Endodermal cell (in vitro differentiated cells): ENCODE data around the gene SNAP23. TPM values are rescaled to one million over a fixed set of nuclear protein-coding genes. Genes with fewer than 3 reads are reported as not detected.

Experiments used
- DNase-seq: peaks from one replicate; pipeline ENCODE4 v3.0.0-alpha.2; 2017
- H3K27ac ChIP-seq: 2 replicates; pipeline ENCODE4 v1.5.1; 2013; ENCODE audit warnings: mild to moderate bottlenecking, low read depth, low read length, moderate library complexity
- H3K27me3 ChIP-seq: 2 replicates; pipeline ENCODE4 v1.6.1; 2013; ENCODE audit warnings: mild to moderate bottlenecking, low read length, moderate library complexity; ENCODE audit not compliant: insufficient read depth, control insufficient read depth, poor library complexity, severe bottlenecking
- H3K36me3 ChIP-seq: 2 replicates; pipeline ENCODE4 v1.7.0; 2013; ENCODE audit warnings: mild to moderate bottlenecking, low read length, moderate library complexity; ENCODE audit not compliant: control insufficient read depth, insufficient read depth
- H3K4me1 ChIP-seq: one replicate; pipeline ENCODE4 v1.7.0; 2013; ENCODE audit warnings: low read length; ENCODE audit not compliant: control insufficient read depth, insufficient read depth
- H3K4me3 ChIP-seq: 2 replicates; pipeline ENCODE4 v1.5.1; 2013; ENCODE audit warnings: mild to moderate bottlenecking, low read length, moderate library complexity
- H3K9ac ChIP-seq: 2 replicates; pipeline ENCODE4 v1.6.1; 2013; ENCODE audit warnings: mild to moderate bottlenecking, low read length, moderate library complexity; ENCODE audit not compliant: poor library complexity, severe bottlenecking; ENCODE audit errors: extremely low read depth
- H3K9me3 ChIP-seq: 2 replicates; pipeline ENCODE4 v1.6.1; 2013; ENCODE audit warnings: mild to moderate bottlenecking, low read length, moderate library complexity; ENCODE audit not compliant: control insufficient read depth
- H3K27ac Mint-ChIP-seq: 2 replicates; pipeline ENCODE4 v1.8.0; 2020; ENCODE audit warnings: mixed read lengths
- H3K27me3 Mint-ChIP-seq: 2 replicates; pipeline ENCODE4 v1.8.0; 2021; ENCODE audit warnings: mild to moderate bottlenecking, mixed read lengths; ENCODE audit not compliant: insufficient read depth
- H3K36me3 Mint-ChIP-seq: 2 replicates; pipeline ENCODE4 v1.8.0; 2020; ENCODE audit warnings: low read depth, mixed read lengths
- H3K4me1 Mint-ChIP-seq: 2 replicates; pipeline ENCODE4 v1.8.0; 2020; ENCODE audit warnings: mixed read lengths
- H3K4me3 Mint-ChIP-seq: 2 replicates; pipeline ENCODE4 v1.8.0; 2020; ENCODE audit warnings: mild to moderate bottlenecking, moderate library complexity, mixed read lengths
- H3K9me3 Mint-ChIP-seq: 2 replicates; pipeline ENCODE4 v1.8.0; 2020; ENCODE audit warnings: mild to moderate bottlenecking, mixed read lengths
- WGBS, 2 experiments: methylation state at CpG; one replicate each; pipeline versions ENCODE4 v1.1.5 to v1.1.7; 2013; ENCODE audit warnings: missing lambda C conversion rate in 2 of 2, mixed read lengths in 1 of 2; ENCODE audit not compliant: insufficient coverage in 1 of 2, insufficient read length in 1 of 2; 5-methylcytosine and 5-hydroxymethylcytosine counted together
- total RNA-seq, 2 donors: library from RNA; stranded (reverse); fragmentation: NEBNext Ultra II Directional in 1 of 2; extraction: Animal tissue kit (Norgen Biotek cat#: 25700) in 1 of 2; gene quantifications; 2 replicates in 1 of 2; 3 replicates in 1 of 2; pipeline ENCODE4 v1.2.1, GENCODE V29; 2021
- TF ChIP-seq, protein P1 (sequence below): fragments of 200-600 bp; sonication (generic); conservative IDR thresholded peaks from 2 replicates; pipeline ENCODE4 v1.5.0; 2021; ENCODE audit warnings: antibody characterized with exemption, mild to moderate bottlenecking

SNAP23 gene
- total RNA-seq, 2 donors from 2014 or later: 62.0 to 68.8 TPM

GRCh38 chr15:42510258-42511006 lies 15.0 kb downstream of the SNAP23 start:
- no peak overlapping the region for H3K9ac ChIP-seq
- H3K36me3 ChIP-seq: peaks cover 45% of the 10 kb centered on the region
- peaks cover 37% of the 10 kb centered on the region for H3K36me3 Mint-ChIP-seq
- no peaks in the 10 kb centered on the region for H3K4me1 ChIP-seq
- 95% methylated on average over 2 to 4 of the region's 4 CpGs for WGBS, 2 experiments
- no peak for DNase-seq
- TF ChIP-seq, protein P1, sequence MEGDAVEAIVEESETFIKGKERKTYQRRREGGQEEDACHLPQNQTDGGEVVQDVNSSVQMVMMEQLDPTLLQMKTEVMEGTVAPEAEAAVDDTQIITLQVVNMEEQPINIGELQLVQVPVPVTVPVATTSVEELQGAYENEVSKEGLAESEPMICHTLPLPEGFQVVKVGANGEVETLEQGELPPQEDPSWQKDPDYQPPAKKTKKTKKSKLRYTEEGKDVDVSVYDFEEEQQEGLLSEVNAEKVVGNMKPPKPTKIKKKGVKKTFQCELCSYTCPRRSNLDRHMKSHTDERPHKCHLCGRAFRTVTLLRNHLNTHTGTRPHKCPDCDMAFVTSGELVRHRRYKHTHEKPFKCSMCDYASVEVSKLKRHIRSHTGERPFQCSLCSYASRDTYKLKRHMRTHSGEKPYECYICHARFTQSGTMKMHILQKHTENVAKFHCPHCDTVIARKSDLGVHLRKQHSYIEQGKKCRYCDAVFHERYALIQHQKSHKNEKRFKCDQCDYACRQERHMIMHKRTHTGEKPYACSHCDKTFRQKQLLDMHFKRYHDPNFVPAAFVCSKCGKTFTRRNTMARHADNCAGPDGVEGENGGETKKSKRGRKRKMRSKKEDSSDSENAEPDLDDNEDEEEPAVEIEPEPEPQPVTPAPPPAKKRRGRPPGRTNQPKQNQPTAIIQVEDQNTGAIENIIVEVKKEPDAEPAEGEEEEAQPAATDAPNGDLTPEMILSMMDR: no peak
- H3K9me3 ChIP-seq: no peaks in the 10 kb centered on the region
- H3K27me3 Mint-ChIP-seq: no peaks in the 10 kb centered on the region
- peaks cover 3% of the 10 kb centered on the region for H3K4me1 Mint-ChIP-seq
- no peaks in the 10 kb centered on the region for H3K9me3 Mint-ChIP-seq
- H3K27me3 ChIP-seq: no peaks in the 10 kb centered on the region
- H3K27ac ChIP-seq: no peak overlapping the region
- no peak overlapping the region for H3K4me3 ChIP-seq
- no peak overlapping the region for H3K4me3 Mint-ChIP-seq
- H3K27ac Mint-ChIP-seq: no peak overlapping the region

GRCh38 chr15:42511007-42511391 lies 15.6 kb downstream of the SNAP23 start:
- WGBS, 2 experiments: 97 to 100% methylated on average over 3 to 4 of the region's 4 CpGs
- Histone ChIP-seq H3K4me3 (no peak overlapping the region), H3K9ac (no peak overlapping the region), H3K9me3 (no peaks in the 10 kb centered on the region), H3K36me3 (peaks cover 50% of the 10 kb centered on the region), H3K27me3 (no peaks in the 10 kb centered on the region), H3K4me1 (no peaks in the 10 kb centered on the region), H3K27ac (no peak overlapping the region)
- H3K36me3 Mint-ChIP-seq: peaks cover 42% of the 10 kb centered on the region
- H3K4me3 Mint-ChIP-seq: no peak overlapping the region
- TF ChIP-seq, protein P1: no peak
- H3K27ac Mint-ChIP-seq: no peak overlapping the region
- no peaks in the 10 kb centered on the region for H3K27me3 Mint-ChIP-seq
- DNase-seq: no peak
- H3K9me3 Mint-ChIP-seq: no peaks in the 10 kb centered on the region
- H3K4me1 Mint-ChIP-seq: peaks cover 3% of the 10 kb centered on the region

DNA sequence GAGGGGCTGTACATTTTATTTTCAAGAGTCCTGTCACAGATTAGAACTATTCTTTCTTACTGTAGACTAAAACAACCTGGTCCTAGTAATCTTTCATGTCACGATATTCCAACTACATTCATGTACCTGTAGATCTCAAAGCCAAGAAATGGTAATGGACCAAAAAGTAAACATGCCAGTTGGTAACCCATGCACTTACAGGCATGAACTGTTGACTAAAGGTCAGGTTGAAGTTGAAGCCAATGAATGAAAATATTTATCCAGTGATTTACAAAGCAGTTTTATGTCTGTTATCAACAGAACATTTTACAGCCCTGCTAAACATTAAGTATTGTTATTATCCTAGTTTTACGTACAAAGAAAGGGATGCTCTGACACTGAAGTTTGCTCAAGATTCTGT lies 27.9 kb downstream of the SNAP23 start:
- no peak overlapping the region for H3K27ac Mint-ChIP-seq
- H3K36me3 Mint-ChIP-seq: peaks cover 58% of the 10 kb centered on the region
- H3K4me3 Mint-ChIP-seq: no peak overlapping the region
- H3K4me3 ChIP-seq: no peak overlapping the region
- DNase-seq: no peak
- peaks cover 79% of the 10 kb centered on the region for H3K36me3 ChIP-seq
- TF ChIP-seq, protein P1: no peak
- 80 to 92% methylated on average over 1 to 2 of the region's 2 CpGs for WGBS, 2 experiments
- no peak overlapping the region for H3K27ac ChIP-seq
- no peaks in the 10 kb centered on the region for H3K4me1 ChIP-seq
- H3K4me1 Mint-ChIP-seq: no peaks in the 10 kb centered on the region
- no peaks in the 10 kb centered on the region for H3K9me3 ChIP-seq
- no peaks in the 10 kb centered on the region for H3K27me3 Mint-ChIP-seq
- H3K9me3 Mint-ChIP-seq: no peaks in the 10 kb centered on the region
- no peak overlapping the region for H3K9ac ChIP-seq
- no peaks in the 10 kb centered on the region for H3K27me3 ChIP-seq
